IPS-NIHi7 (cell line): ENCODE measurements around the gene RELB.
"Not testable (repeated sequence)": the region's sequence is repeated elsewhere in the genome, so short reads cannot be mapped to it uniquely, and the experiment has no call there.

Experiments
- DNase-seq: peaks from one replicate; pipeline ENCODE4 v3.0.0; 2012; ENCODE audit warnings: mixed read lengths; ENCODE audit errors: extremely low spot score

The RELB gene, protein sequence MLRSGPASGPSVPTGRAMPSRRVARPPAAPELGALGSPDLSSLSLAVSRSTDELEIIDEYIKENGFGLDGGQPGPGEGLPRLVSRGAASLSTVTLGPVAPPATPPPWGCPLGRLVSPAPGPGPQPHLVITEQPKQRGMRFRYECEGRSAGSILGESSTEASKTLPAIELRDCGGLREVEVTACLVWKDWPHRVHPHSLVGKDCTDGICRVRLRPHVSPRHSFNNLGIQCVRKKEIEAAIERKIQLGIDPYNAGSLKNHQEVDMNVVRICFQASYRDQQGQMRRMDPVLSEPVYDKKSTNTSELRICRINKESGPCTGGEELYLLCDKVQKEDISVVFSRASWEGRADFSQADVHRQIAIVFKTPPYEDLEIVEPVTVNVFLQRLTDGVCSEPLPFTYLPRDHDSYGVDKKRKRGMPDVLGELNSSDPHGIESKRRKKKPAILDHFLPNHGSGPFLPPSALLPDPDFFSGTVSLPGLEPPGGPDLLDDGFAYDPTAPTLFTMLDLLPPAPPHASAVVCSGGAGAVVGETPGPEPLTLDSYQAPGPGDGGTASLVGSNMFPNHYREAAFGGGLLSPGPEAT

DNA sequence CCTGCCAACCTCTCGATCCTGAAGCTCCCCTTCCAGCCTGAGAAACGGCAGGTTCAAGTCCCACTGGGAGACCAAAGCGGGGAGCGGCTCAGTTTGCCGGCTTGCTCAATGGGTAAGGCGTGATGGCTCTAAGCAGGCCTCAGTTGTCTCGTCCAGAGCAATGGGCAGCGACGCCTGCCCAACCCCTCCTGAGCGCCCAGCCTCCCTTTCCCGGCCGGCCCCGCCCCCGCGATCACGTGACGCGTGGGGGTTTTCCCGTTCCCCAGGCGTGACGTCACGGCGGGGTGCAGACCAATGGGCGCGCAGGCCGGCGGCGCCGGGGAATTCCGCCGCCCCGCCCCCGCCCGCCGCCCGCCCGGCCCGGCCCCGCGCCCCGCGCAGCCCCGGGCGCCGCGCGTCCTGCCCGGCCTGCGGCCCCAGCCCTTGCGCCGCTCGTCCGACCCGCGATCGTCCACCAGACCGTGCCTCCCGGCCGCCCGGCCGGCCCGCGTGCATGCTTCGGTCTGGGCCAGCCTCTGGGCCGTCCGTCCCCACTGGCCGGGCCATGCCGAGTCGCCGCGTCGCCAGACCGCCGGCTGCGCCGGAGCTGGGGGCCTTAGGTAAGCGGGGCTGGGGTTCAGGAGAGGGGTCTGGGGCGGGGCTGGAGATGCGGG lies at the start of gene RELB:
Gene RELB (plus strand): TSS at position 378 of the 653 bp plus-strand sequence. CDS start 116 bp downstream, at position 494.
- DNase-seq: peak; percentile 100

- no peak for DNase-seq
Observed at GRCh38 chr19:44954278-44954648, 47.0 kb upstream of the RELB start.

- DNase-seq: peak; percentile 99
Observed at GRCh38 chr19:44954649-44955504, 46.4 kb upstream of the RELB start, which contains the start of gene CLPTM1. TSS of gene CLPTM1 (plus strand) at chr19:44955380. CDS start at chr19:44955396, 16 bp downstream.

DNA sequence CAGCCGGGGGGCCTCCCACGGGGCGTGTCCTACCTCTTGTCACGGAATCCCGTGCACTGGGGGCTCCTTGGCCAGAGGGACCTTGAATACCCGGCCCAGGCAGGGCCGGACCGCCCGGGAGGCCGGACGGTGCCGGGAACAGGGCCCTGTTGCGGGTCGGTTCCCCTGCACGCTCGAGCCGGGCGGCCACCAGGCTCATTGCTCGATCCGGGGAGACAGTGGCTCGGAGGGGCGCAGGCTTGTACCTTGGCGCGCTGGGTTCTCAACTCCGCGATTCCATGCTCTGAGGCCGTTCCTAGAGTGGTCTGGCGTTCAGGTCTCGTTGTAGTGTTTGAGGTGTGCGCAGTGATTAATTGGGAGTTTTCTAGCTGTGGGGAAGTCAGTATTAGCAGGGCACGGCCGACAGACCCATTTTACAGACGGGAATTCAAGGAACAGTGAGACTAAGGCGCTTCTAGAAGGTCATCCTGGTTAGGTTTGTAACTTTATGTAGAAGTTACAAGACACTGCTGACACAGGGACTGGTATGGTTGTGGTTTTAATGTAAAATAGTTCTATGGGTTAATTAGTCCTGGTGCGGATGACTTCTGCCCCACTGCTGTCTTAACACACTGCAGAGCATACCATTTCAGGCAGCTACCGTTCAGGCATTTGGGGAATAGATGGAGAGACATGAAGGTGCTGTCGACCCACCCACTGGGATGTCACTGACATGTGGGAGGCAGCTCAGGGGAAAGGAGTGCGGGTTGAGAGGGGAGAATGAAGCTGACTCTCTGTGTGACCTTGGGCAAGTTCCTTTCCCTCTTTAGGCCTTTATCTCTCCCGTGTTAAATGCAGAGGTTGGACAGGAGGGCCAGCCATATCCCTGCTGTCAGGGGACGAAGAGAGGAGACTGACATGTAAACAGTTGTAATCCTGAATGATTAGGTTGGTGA lies 45.5 kb upstream of the RELB start:
- DNase-seq: no peak

DNA sequence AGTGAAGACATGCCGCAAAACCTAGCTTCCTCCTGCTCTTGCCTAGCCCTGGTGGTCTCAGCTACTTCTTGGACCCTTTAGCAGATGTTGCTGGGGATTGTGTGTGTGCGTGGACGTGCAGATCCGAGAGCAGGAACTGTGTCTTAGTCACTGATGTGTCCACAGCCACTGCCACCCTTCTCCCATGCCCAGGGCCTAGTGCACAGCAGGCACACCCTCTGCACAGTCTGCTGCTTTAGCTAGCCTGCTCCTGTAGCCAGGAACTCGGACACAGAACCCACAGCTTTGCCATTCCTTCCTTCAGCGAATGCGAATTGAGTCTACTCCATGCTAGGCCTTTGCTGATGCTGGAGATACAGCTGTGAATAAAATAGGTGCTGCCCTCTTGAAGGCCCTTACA lies 43.7 kb upstream of the RELB start:
- DNase-seq: no peak

- no peak for DNase-seq
Observed at GRCh38 chr19:44958090-44958489, 43.2 kb upstream of the RELB start.

GRCh38 chr19:44959691-44960090 lies 41.6 kb upstream of the RELB start:
- no peak for DNase-seq

DNA sequence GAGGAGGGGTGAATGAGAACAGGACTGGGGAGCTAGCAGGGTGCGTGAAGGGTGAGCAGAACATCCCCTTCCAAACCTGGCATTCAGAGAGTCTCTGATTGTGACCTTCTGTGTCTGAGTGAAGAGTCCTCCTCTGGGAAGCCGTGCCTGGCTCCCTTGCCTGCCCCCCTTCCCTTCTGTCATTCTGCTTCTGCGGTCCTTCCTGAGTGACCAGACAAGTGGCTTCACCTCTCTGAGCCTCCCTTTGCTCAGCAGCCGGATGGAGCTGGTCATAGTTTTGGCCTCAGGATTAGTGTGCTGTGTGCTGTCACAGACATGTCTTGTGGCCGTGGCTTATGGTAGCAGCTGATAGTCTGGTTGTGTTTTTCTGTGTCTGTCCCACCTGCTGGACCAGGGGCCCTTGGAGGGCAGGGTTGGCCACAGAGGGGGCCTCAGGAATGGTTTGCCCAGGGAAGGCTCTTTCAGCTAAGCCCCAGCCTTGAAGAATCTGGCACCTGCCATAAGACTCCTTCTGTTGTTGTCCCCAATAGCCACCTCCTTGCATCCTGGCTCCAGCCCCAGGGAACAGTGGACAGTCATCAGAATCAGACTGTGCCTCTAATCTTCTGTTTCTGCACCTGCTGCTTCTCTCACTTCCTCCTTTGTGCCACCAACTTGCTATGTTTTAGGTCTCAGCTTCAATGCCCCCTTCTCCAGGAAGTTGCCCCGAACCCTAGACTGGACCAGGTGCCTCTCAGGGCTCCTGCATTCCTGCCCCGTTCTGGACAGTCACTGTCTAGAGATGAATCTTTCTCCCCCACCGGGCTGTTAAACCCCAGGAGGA lies 40.1 kb upstream of the RELB start:
- no peak for DNase-seq

DNA sequence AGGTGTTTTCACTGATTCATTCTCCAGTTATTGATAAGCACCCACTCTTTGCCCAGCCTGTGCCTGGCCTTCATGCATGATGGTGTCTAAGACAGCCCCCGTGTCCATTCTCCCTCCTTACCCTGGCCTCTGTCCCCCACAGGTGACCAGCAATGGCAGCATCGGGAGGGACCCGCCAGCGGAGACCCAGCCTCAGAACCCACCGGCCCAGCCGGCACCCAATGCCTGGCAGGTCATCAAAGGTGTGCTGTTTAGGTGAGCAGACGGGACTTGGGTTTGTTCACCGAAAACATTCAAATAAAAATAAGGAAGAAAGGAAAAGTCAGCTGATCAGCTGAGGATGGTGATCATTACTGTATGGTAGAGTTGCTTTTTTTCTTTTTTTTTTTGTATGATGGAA lies 39.4 kb upstream of the RELB start:
- DNase-seq: no peak

DNA sequence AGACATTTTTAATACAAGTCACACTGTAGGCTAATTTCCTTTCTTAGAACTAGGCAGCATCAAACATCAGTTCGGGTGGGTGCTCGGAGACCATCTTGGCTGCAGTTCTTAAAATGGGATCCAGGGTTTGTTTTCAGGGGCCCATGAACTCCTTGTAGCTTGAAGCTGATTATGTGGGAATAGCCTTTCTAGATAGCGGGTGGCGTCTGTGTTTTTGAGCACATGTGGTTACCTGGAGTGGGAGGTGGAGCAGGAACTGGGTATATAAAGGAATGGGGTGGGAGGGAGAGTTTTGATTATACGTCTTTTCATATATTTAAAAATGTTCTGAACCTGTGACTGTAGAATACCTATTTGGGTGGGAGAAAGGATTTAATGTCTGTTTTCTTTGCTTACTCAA lies 33.1 kb upstream of the RELB start:
- DNase-seq: no peak

GRCh38 chr19:44968670-44969069 lies 32.6 kb upstream of the RELB start:
- no peak for DNase-seq

GRCh38 chr19:44969437-44969836 lies 31.8 kb upstream of the RELB start:
- no peak for DNase-seq

DNA sequence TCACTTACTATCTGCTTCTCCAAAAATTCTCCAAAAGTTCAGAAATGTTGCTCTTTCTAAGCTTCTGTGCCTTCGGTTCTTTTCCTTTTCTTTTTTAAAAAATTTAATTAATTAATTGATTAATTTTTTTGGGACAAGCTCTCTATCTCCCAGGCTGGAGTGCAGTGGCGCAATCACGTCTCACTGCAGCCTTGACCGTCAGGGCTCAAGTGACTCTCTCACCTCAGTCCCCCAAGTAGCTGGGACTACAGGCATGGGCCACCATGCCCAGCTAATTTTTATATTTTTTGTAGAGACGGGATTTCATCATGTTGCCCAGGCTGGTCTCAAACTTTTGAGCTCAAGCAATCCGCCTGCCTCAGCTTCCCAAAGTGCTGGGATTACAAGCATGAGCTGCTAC lies 29.8 kb upstream of the RELB start:
- not testable (repeated sequence) for DNase-seq

GRCh38 chr19:44972802-44973201 lies 28.5 kb upstream of the RELB start:
- DNase-seq: no peak

GRCh38 chr19:44973982-44974735 lies 27.1 kb upstream of the RELB start:
- no peak for DNase-seq

DNA sequence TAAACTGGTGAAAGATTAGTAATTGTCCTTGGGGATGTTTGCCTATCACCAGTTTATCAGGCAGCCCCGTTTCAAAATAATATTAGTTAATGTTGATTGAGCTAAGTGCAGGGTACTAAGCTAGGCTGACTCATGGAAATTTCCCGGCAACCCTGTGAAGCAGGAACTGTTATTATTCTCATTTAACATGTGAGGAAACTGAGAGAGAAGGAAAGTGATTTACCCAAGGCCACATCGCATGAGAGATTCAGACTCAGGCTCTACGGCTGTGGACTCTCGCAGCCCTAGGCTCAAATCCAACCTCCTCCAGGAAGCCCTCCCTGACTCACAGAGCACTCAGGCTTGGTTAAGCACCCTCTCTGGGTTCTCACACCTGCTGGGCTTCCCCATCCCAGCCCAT lies 26.4 kb upstream of the RELB start:
- DNase-seq: no peak

DNA sequence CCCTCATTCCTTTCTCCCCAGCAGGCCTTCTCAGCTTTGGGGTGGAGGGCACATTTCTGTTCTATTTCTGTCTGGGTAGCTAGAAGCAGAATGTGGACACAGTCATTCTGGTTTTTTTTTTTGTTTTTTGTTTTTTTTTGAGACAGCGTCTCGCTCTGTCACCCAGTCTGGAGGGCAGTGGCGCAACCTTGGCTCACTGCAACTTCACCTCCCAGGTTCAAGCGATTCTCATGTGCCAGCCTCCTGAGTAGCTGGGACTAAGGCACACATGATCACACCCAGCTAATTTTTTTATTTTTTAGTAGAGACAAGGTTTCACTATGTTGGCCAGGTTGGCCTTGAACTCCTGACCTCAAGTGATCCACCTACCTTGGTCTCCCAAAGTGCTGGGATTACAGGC lies 25.8 kb upstream of the RELB start:
- no peak for DNase-seq

DNA sequence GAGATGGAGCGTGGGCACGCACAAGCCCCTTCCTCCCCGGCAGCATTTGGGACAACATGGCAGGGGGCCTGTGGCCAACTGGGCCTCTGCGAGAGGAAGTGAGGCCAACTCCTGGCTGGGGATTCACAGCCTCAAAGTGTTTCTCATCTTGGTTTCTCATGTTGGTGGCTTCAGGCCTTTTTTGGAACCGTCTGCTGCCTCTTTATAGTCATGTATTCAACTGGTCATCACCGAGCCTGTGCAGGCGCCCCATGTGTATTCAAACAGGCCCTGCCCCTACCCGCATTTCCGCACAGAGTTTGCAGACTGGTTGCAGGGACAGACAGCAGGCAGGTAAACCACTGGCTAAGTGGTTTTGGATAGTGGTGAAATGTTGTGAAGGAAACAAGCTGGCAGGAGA lies 17.3 kb upstream of the RELB start:
- no peak for DNase-seq

GRCh38 chr19:44985445-44985844 lies 15.8 kb upstream of the RELB start:
- DNase-seq: no peak
